HG02970 (cell line): Measurements from ENCODE around the gene PHF5A.
"Not testable (repeated sequence)": the region's sequence is repeated elsewhere in the genome, so short reads cannot be mapped to it uniquely, and the experiment has no call there.

ENCODE experiments used
- ATAC-seq: cut with Tn5 transposase; IDR thresholded peaks from one replicate; pipeline ENCODE4 v1.9.1; 2021; ENCODE audit warnings: mild to moderate bottlenecking, moderate library complexity, moderate number of reproducible peaks; ENCODE audit not compliant: unreplicated experiment, low FRiP score

Gene PHF5A

DNA sequence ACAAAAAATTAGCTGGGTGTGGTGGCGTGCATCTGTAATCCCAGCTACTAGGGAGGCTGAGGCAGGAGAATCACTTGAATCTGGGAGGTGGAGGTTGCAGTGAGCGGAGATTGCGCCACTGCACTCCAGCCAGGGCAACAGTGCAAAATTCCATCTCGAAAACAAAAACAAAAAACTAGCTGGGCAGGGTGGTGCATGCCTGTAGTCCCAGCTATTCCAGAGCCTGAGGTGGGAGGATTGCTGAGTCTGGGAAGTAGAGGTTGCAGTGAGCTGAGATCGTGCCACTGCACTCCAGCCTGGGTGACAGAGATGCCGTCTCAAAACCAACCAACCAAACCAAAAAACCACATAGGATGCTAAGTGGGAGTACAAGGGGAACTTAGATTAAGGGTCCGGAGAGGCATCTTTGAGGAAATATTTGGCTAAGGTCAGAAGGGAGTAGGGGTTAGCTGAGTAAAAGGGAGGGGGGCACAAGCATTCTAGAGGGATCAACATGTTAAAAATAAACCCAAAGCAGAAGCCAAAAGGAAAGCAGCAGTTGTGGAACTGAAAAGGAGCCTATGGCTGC, 10.2 kb downstream of the PHF5A start:
- no peak for ATAC-seq

DNA sequence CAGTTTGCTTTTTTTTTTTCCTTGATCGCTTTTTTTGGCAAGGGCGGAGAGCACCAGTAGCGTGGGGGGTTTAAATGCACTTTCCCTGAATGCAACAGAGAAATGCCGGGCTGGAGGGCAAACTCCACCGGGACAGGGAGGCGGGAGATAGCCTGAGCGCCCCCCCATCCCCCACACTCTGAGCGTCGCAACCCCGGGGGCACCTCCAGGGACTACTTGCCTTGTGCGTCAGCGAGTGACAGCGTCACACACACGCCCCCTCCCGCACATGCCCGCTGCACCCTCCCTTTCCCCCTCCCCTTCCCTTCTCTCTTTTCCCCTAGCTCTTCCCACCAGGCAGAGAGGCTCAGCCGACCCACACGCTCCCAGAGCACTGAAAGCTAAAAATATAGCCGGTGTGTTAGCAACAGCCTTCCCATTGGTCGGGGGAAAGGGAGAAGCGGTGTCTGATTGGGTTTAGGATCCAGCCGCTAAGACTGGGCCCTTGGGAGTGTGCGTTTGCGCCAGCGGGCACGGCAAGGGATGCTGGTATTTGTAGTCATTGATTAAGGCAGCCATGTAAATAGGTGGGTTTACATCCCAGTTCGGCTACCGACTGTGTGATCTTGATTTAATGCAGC, 20.2 kb downstream of the PHF5A start:
- peak; percentile 37 for ATAC-seq

DNA sequence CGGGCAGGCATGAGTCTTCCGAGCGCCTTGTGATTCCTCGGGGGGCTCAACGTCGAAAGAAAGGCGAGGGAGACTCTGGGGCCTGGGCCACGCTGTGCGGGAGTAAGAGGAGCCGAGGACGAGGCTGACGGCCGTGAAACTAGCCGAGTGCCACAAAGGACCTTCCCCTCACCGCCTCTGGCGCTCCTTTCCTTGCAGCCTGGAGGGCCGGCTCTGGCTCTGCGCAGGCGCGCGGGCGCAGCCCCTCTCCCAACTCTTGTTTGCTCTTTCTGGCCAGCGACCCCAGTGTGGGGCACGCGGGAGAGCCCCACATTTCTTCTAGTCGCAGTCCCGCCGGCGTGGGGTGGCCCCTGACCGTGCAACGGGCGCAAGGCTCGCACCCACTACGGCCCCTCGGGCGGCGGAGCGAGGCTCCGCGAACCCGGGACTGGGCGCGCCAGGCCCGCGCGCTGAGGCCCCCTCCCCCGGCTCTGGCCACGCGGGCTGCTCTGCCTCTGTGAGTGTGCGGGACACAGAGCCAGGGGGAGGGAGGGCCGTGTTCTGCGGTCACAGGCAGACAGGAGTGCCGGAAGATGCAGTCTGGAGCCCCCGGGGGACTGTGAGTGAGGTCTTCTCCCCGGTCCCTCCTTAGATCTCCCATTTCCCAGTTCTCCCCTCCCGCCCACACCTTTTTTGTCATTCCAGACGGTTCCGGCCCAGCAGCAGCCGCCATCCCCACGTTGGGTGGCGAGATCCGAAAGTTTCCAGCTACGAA, 20.9 kb downstream of the PHF5A start:
- ATAC-seq = no peak

DNA sequence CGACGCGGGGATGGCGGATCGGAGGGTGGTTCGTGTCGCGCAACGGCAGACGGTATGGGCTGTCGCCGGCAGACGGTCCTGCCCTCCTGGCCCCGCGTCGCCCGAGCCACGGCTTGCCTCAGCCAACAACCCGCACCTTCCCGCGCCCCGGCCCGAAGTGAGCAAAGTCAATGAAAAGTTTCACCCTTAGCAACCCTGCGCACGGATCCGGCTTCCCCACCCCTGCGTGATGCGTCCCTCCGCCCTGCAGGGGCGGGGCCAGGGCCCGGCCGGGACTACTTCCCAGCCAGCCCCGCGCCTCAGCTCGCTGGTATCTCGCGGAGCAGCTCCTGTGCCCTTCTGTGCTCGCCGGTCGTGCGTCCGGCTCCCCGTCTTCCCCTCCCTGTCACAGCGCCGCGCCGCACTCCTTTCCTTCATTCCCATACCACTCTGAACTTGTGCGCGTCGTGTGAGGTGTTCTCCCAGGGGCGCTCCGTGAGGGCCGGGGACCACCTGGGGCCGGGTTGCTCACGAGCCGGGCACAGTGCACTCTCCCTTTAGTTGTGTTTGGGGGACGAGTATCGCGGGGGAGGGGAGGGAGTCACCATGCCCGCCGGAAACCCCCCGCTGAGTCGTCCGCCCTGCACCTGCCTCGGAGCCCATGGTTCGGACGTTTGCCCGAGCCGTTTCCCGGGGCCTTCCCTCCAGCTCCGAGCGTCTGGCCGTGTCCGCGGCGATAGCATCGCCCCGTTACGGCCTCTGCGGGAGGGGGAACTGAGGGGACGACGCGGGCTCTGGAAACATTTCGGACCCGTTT, 21.7 kb downstream of the PHF5A start, which contains the start of gene TOB2:
Gene TOB2, minus strand, starts transcription at position 163 of the 796 bp plus-strand sequence. CDS start 9,456 bp downstream, outside the sequence.
- peak; percentile 51 for ATAC-seq

DNA sequence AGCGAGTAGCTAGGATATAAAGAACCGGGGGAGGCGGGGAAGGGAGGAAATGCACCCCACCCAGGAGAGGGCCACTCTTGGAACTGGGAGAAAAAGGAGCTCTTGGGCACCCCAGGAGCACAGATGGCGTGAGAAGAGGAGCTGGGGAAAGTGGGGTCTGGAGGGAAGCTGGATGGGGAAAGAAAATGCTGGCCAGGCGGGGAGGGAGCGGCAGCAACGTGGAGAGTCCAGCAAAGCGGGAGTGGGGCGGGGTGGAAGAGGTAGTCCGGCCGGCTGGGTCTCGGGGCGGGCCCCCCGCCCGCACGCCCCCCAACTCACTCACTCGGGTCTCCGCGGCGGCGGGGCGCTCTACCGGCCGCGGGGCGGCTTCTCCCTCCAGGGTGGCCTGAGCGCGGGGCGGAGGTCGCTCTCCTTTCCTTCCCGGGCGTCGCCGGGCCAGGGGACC, 22.4 kb downstream of the PHF5A start:
- no peak for ATAC-seq

DNA sequence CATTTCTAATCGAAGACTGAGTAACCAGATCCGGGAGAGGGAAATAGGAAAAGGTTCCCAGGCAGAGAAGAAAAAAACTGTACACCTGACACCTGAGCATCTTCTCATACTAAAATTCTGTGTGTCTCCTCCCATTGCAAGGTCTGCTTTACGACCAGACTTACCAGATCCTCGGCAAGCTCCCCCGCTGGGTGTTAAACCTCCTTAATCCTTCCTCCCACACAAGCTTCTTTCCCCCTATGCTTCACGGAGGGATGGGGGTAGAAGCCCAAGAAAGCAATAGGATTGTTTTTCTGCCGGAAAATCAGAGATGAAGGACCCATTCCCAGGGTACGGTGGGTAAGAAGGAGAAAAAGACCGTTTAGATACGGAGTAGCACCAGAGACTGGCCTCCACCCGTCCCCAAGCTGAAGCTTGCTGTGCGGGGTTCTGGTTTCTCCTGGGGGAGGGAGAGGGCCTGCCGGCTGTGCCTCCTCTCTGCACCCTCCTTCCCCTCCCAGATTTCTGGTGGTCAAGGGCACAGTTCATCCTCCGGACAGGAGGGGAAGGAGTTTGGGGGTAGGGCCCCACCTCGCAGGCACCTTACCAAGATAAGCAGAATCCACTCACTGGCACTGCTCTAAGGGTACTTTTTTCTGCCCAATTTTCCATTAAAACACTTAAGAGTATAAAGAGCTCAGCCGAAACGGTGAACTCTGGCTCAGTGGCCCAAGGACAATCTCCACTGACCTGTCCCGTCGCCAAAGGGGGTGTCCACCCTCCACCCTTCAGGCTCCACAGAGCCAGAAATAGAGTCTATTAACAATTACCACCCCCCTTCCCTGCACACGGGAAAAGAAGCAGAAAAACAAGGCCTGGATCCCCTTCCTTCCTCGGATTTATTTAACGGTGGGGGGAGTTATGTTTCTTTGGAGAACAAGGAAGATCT, 23.1 kb downstream of the PHF5A start:
- no peak for ATAC-seq

DNA sequence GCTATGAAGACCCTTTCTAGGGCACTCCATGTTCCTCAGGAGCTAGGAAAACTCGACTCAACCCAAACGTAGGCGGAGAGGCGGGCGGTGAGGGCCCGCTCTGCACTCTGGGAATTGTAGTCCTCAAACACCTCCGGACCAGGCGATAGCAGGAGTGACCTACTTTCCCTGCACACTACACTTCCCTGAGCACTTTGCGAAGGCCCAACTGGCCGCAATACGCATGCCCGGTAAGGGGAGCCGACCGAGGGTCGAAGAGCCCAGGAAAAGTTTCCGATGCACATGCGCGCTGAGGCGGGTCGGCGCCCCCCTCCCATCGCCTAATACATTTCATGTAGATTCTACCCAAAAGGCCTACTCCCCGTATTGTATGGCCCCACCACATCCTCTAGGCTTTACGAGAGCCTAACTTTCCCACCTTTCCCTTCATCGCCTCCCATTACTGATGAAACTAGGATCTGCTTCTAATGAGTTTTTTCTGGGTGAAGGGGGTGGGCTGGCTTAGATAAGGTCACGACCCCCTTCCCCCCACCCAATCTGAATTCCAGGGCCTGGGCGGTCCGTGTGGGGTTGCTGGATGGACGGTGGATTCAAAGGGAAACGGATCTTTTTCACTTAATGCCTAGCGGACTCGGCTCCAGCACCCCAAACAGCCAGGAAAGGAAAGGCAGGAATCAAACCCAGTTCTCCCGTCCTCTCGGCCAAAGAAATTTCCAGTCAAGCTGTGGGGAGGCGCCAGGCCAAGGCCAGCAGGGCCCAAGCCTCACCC, 23.9 kb downstream of the PHF5A start:
- peak; percentile 35 for ATAC-seq

DNA sequence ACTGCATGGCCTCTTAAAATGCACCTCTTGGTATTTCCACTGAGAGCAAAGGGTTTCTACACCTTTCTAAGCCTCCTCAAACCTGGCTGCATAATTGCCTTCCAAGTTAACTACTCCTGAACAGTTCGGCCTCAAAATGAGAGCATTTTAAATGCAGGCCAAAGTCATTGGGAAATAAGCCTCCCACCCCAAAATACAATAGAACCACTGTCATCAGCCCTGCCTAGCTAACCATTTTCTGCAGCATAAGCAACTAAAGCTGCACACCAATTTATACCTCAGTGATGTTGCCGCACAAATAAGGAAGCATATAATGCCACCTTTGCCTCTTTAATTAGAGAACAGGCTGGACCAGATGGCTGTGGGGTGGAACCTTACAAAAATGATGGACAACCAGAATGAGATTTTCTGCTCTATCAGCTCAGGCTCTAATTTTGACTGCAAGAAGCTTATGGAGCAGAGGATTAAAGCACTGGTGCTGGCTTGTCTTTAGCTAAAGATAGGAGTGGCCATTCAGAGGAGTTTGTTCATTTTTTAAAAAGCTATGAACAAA, 26.2 kb downstream of the PHF5A start:
- ATAC-seq = no peak

DNA sequence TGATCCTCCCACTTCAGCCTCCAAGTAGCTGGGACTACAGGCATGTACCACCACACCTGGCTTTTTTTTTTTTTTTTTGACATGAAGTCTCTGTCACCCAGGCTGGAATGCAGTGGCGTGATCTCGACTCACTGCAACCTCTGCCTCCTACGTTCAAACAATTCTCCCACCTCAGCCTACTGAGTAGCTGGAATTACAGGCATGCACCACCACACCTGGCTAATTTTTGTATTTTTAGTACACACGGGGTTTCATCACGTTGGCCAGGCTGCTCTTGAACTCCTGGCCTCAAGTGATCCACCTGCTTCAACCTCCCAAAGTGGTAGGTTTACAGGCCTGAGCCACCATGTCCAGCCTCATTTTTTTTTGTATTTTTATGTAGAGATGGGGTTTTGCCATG, 28.0 kb downstream of the PHF5A start:
- ATAC-seq = not testable (repeated sequence)

DNA sequence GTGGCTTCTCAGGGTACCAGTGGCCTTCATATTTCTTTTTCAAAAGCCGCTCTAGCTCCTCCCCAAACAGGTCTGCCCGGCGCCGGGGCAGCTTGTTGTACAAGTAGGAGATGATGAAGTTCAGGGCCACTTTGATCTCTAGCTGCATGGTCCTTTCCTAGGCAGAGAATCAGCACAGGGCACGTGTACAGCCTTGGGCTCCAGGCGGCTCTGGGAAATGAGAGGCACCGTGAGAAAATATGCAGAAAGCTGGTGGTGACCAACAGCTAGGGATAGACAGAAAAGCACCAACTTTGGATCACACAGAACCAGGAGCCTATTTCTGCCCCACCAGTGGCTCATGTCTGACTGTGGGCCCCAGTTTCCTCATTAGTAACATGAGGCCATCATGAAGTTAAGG, 31.3 kb downstream of the PHF5A start:
- ATAC-seq = no peak

DNA sequence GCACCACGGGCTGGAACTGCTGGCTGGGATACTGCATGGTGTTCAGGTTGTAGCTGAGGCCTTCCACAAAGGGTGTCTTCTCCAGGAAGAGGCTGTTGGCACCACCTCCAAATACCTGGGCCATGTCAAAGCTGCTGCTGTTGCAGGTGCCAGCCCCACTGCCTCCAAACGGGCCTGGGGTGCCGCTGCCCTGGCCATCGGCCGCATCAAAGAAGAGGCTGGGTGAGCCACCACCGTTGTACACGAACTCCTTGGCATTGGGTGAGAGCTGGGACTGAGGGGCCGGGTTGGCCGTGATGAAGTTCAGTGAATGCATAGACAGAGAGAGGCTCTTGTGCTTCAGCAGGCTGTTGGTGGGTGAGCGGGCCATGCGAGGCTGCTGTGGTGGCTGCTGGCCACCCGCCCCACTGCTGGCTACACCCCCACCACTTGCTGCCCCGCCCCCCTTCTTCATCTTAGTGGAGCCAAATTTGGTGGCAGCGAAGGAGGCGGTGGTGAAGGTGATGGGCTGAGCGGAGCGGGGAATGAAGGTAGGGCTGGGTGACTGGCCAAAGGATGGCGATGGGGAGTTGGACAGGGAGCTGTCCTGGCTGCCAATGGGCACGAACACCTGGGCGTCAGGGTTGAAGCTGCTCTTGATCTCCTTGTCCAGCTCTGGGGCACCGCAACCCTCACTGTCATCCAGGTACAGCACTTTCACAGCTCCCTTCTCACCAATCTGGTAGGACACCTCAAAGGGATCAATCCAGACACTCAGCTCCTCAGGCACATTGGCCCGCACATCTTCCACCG, 32.0 kb downstream of the PHF5A start:
- ATAC-seq = no peak

DNA sequence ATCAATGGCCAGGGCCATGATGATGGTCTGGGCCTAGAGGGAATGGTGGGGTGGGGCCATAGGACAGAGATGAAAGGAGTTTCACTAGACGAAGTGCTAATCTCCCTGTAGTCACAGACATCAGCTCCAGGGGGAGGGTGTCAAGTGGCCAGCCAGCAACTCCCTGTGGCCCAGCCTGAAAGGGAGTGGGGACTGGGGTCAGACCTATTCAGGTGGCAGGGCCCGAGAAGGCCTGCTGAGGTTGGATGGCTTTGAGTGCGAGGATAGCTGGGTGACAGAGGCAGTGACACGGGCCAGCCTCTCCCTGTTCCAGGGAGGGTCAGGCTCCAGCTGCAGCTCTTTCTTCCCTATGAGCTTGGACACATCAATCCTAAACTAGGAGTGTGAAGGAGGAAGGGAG, 32.9 kb downstream of the PHF5A start:
- no peak for ATAC-seq

DNA sequence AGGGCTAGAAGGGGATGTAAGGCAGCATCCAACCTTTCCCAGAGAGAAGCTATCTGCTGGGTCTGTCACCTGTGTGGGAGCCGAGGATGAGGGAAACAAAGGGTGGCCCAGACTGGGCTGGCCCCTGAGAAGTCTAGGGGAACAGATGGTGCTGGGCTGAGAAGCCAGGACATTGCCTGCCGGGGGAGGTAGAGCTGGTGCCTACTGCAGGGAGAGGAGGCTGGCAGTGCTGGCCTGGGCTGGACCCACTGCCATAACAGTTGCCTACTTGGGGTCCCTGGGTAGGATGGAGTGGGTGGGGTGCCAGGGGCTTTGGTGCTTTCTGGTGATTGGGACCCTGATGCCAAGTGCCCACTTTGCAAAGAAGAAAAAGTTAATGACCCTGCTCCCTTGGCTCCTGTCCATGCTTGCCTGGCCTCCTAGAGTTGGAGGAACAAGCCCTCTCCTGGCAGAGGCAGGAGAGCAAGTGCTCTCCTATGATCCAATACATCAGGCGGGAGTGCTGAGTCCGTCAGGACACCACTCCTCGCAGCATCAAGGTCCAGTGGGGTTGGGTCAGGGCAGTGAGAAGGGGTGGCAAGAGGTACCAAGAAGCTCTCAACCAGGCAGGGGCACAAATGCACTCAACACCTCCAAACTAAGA, 34.0 kb downstream of the PHF5A start:
- not testable (repeated sequence) for ATAC-seq

DNA sequence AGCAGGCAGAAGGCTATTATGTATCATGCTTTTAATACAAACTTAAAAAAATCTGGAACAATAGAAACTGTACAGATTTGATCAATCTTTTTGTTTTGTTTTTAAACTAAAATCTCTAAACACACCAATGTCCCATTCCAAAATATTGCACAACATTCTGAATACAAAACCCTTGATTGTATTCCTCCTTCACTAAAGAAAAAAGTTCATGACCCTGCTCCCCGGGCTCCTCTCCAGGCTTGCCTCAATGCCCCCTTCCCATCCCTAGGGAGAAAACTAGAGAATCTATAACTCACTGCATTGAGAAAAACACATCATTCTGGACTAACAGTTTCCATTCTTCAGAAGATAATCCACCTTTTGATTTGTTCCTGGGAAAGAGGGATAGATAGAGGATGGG, 35.0 kb downstream of the PHF5A start:
- ATAC-seq = not testable (repeated sequence)

DNA sequence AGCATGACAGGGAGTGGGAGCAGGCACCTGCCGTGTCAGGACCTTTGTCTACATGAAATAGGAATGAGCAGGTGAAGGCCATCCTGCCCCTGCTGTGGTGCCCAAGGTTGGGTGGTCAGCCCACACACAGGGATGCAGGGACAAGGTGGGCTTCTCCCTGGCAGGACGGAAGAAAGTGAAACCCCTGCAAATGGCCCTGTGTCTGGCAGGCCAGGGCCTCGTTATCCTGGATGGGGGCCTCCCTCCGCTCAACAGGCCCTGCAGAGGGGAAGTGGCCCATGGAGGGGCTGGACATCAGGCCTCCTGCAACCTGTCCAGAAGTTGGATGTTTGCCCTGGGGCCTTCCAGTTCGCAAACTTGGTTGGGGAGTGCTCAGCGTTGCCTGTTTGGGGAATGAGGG, 36.8 kb downstream of the PHF5A start:
- no peak for ATAC-seq

DNA sequence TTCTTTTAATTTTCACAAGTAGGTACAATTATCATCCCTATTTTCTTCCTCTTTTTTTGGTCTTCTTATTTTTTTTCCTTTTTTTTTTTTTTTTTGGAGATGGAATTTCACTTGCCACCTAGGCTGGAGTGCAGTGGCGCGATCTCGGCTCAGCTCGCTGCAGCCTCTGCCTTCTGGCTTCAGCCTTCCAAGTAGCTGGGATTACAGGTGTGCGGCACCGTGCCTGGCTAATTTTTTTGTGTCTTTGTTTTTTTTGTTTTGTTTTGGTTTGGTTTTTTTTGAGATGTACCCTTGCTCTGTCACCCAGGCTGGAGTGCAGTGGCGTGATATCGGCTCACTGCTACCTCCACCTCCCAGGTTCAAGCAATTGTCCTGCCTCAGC, 38.5 kb downstream of the PHF5A start:
- no peak for ATAC-seq

DNA sequence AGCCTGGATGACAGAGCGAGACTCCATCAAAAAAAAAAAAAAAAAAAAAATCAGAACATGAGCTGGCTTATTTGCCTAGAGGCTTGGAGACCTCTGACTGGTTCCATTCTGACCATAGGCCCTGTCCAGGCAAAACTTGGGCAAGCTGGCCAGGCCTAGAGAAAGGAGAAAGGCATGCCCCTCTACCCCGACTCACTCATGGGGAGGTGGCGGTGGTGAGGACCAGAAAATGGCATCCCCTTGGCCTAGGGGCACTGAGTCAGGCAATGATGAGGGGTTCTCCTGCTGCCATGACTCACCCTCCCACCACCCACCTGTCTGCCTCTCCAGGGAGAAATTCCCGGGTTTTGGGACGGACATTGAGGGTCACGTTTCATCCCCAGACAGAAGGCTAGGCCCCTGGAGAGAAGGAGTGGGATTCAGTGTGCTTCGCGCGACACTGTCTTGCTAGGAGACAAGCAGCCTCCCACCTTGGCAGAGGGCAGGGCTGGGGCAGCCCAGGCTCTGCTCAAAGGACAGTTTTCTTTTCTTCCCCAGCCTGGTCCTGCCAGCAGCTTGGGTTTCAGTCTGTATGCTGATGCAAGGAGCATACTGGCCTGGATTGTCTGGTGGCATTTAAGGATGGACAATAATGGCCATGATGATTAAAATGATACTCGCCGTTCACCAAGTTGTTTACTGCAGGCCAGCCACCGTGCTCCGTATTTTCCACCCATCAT, 39.1 kb downstream of the PHF5A start:
- no peak for ATAC-seq
